Renal pelvis (tissue), 12 donors: Measurements from ENCODE around the gene HPDL. TPM values are rescaled to one million over a fixed set of nuclear protein-coding genes. Genes with fewer than 3 reads are reported as not detected.
"Not testable (repeated sequence)": the region's sequence is repeated elsewhere in the genome, so short reads cannot be mapped to it uniquely, and the experiment has no call there.

Experiments used
- DNase-seq: peaks from one replicate; pipeline ENCODE4 v3.0.0-alpha.2; 2013
- long read RNA-seq, 16 experiments: transcript quantifications; one replicate each; lab custom pipeline, GENCODE V29; 2026
- polyA plus RNA-seq, 3 donors: library from polyadenylated mRNA; unstranded; fragments of 120-200 nt; gene quantifications; one replicate each; pipeline ENCODE4 v1.2.1, GENCODE V29; 2013; ENCODE audit not compliant: insufficient read length in 3 of 3

HPDL gene
- 1 to 10 TPM; 4.5 to 5.9 (median 4.7) TPM for polyA plus RNA-seq
- long read RNA-seq, donor 1, transcript HPDL-201 (1 exons, 1,629 nt), result major isoform, 5 of 5 reads
- long read RNA-seq, donor 1, partial matches to known transcripts, result 0 of 5 reads
- long read RNA-seq, donor 1, other reads (novel, unspliced or antisense), result 0 of 5 reads
- long read RNA-seq, donor 2, transcript HPDL-201 (1 exons, 1,629 nt), result major isoform, 9 of 9 reads
- long read RNA-seq, donor 2, partial matches to known transcripts, result 0 of 9 reads
- long read RNA-seq, donor 2, other reads (novel, unspliced or antisense), result 0 of 9 reads
- long read RNA-seq, donor 3, transcript HPDL-201 (1 exons, 1,629 nt), result major isoform, 8 of 30 reads
- long read RNA-seq, donor 3, partial matches to known transcripts, result 22 of 30 reads
- long read RNA-seq, donor 3, other reads (novel, unspliced or antisense), result 0 of 30 reads
- long read RNA-seq, donor 4, transcript HPDL-201 (1 exons, 1,629 nt), result major isoform, 9 of 9 reads
- long read RNA-seq, donor 4, partial matches to known transcripts, result 0 of 9 reads
- long read RNA-seq, donor 4, other reads (novel, unspliced or antisense), result 0 of 9 reads
- long read RNA-seq, donor 5, partial matches to known transcripts, result 6 of 10 reads
- long read RNA-seq, donor 5, other reads (novel, unspliced or antisense), result 0 of 10 reads
- long read RNA-seq, donor 6, transcript HPDL-201 (1 exons, 1,629 nt), result major isoform, 7 of 7 reads
- long read RNA-seq, donor 6, partial matches to known transcripts, result 0 of 7 reads
- long read RNA-seq, donor 6, other reads (novel, unspliced or antisense), result 0 of 7 reads
- long read RNA-seq, donor 7, transcript HPDL-201 (1 exons, 1,629 nt), result major isoform, 8 of 8 reads
- long read RNA-seq, donor 7, partial matches to known transcripts, result 0 of 8 reads
- long read RNA-seq, donor 7, other reads (novel, unspliced or antisense), result 0 of 8 reads
- long read RNA-seq, donor 8, transcript HPDL-201 (1 exons, 1,629 nt), result major isoform, 5 of 5 reads
- long read RNA-seq, donor 8, partial matches to known transcripts, result 0 of 5 reads
- long read RNA-seq, donor 8, other reads (novel, unspliced or antisense), result 0 of 5 reads
- long read RNA-seq, donor 9, transcript HPDL-201 (1 exons, 1,629 nt), result major isoform, 10 of 10 reads
- long read RNA-seq, donor 9, partial matches to known transcripts, result 0 of 10 reads
- long read RNA-seq, donor 9, other reads (novel, unspliced or antisense), result 0 of 10 reads
- long read RNA-seq, donor 10, transcript HPDL-201 (1 exons, 1,629 nt), result major isoform, 9 of 9 reads
- long read RNA-seq, donor 10, partial matches to known transcripts, result 0 of 9 reads
- long read RNA-seq, donor 10, other reads (novel, unspliced or antisense), result 0 of 9 reads
- long read RNA-seq, donor 11, partial matches to known transcripts, result 0 of 4 reads
- long read RNA-seq, donor 11, other reads (novel, unspliced or antisense), result 0 of 4 reads
- long read RNA-seq, donor 12, transcript HPDL-201 (1 exons, 1,629 nt), result major isoform, 10 of 10 reads
- long read RNA-seq, donor 12, partial matches to known transcripts, result 0 of 10 reads
- long read RNA-seq, donor 12, other reads (novel, unspliced or antisense), result 0 of 10 reads
- long read RNA-seq, donor 13, partial matches to known transcripts, result 0 of 4 reads
- long read RNA-seq, donor 13, other reads (novel, unspliced or antisense), result 0 of 4 reads
- long read RNA-seq, donor 14, result 0 reads
- long read RNA-seq, donor 15, transcript HPDL-201 (1 exons, 1,629 nt), result major isoform, 8 of 59 reads
- long read RNA-seq, donor 15, partial matches to known transcripts, result 21 of 59 reads
- long read RNA-seq, donor 15, other reads (novel, unspliced or antisense), result 30 of 59 reads
- long read RNA-seq, donor 16, transcript HPDL-201 (1 exons, 1,629 nt), result major isoform, 8 of 8 reads
- long read RNA-seq, donor 16, partial matches to known transcripts, result 0 of 8 reads
- long read RNA-seq, donor 16, other reads (novel, unspliced or antisense), result 0 of 8 reads

DNA sequence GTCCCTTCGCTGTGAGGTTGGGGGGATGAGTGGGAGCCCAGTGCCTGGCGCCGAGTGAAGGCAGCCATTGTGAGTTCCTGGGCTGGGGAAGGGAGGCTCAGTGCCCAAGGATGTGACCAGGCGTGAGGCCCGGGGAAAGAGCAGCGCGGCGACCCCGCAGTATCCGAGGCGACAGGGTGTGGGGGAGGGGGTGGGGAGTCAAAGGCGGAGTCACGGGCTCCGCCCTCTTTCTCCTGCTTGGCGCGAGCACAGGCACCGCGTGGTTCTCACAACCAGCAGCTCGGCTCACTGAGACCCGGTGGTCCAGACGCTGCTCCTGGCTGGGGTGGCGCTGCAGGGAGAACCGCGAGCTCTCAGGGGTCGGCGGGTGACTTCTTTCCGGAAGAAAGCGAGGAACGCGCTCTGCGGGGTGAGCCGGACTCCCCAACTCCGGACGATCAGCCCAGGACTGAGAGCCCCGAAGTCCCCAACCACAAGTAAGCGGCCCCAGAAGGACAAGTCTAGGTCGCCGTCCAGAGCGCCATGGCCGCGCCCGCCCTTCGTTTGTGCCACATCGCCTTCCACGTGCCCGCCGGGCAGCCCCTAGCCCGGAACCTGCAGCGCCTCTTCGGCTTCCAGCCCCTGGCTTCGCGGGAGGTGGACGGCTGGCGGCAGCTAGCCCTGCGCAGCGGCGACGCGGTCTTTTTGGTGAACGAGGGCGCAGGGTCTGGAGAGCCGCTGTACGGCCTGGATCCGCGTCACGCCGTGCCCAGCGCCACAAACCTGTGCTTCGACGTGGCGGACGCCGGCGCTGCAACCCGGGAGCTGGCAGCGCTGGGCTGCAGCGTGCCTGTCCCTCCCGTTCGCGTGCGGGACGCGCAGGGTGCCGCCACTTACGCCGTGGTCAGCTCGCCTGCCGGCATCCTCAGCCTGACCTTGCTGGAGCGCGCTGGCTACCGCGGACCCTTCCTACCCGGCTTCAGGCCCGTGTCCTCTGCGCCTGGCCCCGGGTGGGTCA is at the start of gene HPDL:
Gene HPDL, plus strand, starts transcription at position 269 of the 997 bp plus-strand sequence. Its CDS starts 254 bp downstream, at position 523.
- peak; percentile 88 for DNase-seq

DNA sequence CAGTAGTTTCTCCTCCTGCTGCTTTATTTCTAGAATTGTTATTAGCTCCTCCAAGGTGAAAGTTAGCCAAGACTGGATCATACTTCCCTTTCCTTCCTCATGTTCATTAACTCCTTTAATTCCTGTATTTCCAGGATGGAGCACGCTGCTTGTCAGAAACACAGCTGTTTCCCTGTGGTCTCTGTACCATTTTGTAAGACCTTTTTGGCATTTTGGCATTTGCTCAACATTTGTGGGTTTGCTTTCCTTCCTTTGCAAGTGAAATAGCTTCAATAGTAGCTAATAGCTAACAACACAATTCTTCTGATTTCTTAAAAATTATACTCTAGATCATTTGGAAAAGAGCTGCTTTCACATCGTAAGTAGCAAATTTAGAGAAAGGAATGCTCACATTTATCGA is 44.3 kb upstream of the HPDL start:
- DNase-seq, result no peak

DNA sequence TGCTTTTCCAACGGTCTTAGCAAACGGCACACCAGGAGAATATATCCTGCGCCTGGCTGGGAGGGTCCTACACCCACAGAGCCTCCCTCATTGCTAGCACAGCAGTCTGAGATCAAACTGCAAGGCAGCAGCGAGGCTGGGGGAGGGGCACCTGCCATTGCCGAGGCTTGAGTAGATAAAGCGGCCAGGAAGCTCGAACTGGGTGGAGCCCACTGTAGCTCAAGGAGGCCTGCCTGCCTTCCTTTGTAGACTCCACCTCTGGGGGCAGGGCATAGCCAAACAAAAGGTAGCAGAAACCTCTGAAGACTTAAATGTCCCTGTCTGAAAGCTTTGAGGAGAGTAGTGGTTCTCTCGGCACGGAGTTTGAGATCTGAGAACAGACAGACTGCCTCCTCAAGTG is 41.8 kb upstream of the HPDL start:
- DNase-seq, result not testable (repeated sequence)

DNA sequence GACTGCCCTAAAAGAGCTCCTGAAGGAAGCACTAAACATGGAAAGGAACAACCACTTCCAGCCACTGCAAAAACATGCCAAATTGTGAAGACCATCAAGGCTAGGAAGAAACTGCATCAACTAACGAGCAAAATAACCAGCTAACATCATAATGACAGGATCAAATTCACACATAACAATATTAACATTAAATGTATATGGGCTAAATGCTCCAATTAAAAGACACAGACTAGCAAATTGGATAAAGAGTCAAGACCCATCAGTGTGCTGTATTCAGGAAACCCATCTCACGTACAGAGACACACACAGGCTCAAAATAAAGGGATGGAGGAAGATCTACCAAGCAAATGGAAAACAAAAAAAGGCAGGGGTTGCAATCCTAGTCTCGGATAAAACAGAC is 40.2 kb upstream of the HPDL start:
- DNase-seq, result not testable (repeated sequence)

DNA sequence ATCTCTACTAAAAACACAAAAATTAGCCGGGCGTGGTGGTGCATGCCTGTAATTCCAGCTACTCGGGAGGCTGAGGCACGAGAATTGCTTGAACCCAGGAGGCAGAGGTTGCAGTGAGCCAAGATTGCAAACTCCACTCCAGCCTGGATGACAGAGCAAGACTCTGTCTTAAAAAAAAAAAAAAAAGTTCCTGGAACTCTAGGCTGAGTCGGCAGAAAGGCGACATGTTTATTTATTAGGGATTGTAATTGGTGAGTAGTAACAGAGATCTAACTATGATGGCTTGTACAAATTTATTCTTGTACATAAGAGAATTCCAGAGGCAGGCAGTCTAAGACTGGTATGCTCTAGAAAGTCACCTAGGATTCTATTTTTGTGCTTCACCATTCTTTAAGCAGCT is 35.7 kb upstream of the HPDL start:
- not testable (repeated sequence) for DNase-seq

DNA sequence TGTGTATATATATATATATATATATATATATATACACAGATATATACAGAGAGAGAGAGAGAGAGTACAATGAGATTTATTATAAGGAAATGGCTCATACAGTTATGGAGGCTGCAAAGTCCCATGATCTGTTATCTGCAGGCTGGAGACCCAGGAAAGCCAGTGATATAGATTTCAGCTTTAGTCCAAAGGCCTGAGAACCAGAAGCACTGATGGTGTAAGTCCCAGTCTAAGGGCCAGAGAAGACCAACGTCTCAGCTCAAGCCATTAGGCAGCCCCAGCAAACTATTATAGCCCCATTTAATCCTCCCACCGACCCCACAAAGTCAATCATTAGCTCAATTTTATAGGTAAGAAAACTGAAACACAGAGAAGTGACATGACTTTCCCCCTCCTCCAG is 35.0 kb upstream of the HPDL start:
- DNase-seq, result no peak

DNA sequence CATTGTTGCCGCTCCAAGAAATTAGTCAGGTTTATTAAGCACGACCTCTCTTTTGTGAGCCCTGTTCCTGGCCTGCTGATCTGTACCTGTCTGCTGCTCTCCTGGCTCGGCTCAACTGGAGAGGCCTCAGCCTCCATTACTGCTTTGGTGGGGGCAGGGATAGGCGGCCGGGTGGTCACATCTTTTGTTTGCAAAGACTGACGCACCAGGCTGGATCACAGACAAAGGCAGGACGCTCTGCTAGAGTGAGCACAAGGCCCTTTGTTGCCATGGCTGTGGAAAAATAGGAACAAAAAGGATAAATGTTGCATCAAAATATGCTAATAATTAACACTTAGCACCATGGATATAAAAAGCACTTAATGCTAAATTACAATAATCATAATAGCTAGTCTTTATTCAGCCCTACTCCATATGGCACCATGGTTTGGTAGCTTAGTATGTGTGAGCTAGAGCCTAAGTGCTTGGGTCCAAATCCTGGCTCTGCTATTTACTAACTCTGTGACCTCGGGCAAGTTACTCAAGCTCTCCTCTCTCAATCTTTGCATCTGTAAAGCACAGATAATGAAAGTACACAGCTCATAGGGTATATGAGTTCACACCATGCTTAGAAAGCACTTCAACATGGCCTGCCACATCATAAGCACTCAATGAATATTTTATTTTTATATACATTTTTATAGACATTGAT is 28.9 kb upstream of the HPDL start:
- DNase-seq, result no peak

DNA sequence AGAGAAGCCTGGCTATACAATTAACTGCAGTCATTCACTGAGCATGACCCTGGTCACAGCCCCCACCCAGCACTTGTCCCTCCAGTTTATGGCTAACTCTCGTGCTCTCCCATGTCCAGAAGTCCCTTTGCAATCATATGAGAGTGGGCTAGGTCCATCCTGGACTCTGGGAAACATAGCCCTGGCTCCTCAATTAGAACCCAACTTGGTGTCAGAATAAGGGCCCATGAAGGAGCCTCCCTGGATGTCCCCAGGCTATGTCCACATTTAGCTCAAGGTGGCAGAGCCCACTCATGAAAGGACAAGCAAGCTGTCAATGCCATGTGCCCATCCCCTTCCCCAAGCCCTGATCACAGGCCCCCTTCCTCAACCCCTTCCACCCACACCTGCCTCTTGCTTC is 27.4 kb upstream of the HPDL start:
- no peak for DNase-seq

DNA sequence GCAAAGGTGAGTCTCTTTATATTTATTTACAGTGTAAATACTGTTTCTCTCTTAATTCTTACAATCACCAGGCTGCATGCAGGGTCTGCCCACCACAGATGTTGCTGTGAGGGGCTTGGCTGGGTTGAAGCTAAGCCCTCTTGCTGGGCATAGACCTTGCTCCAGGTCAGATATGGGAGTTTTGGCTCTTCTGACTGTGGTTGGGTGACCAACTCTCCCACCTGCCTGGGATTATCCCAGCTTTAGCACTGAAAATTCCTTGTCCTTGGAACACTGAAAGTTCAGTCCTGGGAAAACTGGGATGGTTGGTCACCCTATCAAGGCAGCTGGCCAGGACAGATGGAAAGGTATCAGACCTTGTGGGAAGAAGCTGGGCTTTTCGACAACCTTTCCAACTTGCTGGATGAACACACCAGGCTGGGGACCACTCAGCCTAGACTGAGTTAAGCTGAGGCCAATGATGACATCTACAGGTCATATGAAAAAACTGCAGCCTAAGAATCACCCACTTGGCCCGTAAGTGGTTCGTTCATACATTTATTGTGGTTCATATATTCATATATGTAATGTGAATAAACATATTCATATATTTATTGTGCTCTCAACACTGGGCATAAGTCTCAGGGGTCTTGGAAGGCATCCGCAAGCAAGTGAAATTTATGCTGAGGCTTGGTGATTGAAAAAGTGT is 26.6 kb upstream of the HPDL start:
- DNase-seq, result peak; percentile 72

DNA sequence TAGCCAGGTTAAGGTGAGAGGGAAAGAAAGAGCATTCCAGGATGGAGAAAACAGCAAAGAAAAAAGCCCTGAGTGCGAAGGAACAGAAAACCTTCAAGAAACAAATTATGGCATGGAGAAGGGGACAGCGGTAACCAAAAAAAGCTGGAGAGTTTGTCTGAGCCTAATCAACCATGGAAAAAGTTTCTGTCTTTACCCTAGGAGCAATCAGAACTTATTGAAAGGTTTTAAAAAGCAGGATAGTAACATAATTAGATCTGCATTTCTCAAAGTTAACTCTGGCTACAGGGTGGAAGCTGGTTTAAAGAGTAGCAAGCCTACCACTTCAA is 26.1 kb upstream of the HPDL start:
- DNase-seq, result no peak

DNA sequence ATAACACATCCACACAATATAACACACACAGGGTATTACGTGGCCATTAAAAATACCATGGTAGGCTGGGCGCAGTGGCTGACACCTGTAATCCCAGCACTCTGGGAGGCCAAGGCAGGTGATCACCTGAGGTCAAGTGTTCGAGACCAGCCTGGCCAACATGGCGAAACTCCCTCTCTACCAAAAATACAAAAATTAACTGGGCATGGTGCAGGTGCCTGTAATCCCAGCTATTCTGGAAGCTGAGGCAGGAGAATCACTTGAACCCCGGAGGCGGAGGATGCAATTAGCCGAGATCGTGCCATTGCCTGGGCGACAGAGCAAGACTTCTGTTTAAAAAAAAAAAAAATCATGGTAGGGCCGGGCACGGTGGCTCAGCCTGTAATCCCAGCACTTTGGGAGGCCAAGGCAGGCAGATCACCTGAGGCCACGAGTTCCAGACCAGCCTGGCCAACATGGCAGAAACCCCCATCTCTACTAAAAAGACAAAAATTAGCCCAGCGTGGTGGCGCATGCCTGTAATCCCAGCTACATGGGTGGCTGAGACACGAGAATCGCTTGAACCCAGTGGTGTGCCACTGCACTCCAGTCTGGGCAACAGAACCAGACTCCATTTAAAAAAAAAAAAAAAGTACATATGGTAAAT is 24.1 kb upstream of the HPDL start:
- no peak for DNase-seq

DNA sequence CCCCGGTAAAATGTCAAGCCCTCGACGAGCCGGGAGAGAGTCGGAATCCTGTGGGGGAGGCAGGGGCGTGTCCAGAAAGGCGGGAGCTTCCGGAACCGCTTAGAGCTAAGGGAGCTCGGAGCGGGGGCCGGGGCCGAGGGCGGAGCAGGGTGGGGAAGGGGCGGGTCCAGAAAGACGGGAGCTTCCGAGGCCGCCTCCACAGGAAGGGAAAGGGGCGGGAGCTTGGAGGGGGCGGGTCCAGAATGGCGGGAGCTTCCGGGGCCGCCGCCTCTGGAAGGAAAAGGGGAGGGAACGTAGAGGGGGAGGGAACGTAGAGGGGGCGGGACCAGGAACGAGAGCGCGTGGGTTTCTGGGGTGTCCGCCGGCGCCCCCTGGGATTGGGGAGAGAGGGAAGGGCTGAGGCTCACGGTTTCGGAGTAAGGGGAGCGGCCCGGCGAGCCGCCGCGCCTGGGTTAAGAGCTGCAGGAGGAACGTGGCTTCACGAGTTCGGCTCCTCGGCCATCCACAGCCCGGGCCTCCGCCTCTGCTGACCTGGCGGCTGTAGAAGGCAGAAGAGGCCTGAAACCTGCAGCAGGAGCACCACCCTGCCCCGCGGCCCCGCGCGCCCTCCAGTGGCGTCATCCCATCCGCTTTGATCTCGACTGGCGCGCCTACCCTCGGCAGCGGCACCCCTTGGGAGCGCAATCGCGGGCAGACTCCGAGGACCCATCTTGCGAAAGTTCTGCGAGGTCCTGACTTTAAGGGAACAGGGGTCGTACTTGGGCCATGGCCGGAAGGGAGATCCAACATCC is 23.0 kb upstream of the HPDL start:
- peak; percentile 98 for DNase-seq

DNA sequence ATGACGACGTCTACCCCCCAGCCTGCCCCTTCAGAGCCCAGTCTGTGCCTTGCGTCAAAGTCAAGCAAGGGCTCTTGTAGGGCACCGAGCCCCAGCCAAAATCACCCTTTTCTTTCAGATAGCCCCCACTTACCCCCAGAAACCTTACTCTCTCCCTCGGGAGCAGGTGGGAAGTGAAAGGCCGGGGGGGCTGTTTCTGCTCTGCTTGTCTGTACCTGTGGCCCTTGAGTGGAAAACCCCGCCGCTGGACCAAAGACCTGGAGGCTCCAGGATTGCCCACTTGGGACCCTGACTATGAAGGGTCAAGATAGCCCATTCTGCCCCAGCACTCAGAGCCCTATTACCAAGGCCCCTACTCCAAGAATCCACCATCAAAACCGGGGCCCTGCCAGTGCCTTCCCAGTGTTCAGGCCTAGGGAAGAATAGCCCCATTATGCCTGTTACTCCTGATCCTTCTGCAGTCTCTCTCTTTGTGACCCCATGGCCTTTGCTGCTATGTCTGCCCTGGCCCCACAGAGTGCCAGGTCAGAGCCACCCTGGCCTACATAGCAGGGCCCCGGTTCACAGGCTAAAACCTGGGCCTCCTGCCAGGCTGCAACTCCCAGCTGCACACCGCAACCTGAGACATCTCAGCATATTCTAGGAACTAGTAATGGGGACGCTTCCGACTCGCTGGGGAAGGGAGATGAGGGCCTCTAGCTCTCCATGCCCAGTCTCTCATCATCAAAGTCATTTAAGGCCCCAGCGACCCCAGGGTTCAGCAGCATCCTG is 22.2 kb upstream of the HPDL start:
- no peak for DNase-seq

DNA sequence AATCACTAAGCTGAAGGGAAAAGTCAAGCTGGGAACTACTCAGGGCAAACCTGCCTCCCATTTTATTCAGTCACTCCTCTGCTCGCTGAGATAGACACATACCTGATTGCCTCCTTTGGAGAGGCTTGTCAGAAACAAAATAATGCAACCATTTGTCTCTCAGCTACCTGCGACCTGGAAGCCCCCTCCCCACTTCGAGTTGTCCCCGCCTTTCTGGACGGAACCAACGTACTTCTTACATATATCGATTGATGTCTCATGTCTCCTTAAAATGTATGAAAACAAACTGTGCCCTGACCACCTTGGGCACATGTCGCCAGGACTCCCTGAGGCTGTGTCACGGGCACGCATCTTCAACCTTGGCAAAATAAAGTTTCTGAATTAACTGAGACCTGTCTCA is 21.5 kb upstream of the HPDL start:
- DNase-seq, result no peak

DNA sequence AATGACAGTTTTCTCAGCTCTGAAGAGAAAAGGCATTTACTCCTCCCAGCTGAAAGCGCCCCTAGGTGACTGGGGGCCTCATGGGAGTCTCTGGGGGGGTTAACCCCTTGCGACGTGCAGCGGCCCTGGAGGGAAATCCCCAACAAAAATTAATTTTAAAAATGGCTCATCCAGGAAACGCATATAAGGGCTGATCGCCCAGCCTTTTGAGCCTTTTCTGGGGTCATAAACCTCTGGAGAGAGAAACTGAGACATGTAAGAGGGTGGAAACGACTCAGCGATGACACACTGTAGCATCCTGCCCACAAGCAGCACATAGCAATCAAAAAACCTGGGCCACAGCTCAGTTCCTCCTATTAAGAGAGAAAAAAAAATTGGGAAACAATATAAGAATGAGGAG is 20.4 kb upstream of the HPDL start:
- DNase-seq, result no peak

DNA sequence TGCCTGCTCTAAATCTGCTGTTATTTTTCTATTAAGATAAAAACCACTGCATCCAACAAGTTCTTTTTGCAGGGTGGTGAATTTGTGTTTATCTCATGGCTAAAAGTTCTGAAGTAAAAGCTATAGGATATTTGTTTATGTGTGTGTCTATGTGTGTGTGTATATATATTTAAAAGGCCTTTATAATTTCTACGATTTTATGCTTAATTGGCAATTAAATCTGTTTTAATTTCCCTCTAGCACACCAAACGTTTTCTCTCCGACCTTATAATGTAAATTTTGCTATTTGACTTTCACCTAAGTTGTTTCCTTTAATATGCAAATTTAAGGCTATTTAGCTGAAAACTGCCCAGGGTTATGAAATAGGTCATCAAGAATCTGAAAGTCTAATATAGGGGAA is 19.8 kb upstream of the HPDL start:
- no peak for DNase-seq
